HCT116 (cell line): ENCODE results near the gene ANKRD16. TPM values are rescaled to one million over a fixed set of nuclear protein-coding genes. Genes with fewer than 3 reads are reported as not detected.

Experiments used
- ATAC-seq: fragments of 200-7000 bp; cut with Tn5 transposase; 2 replicates; pipeline ENCODE4 v1.9.1; 2020; ENCODE audit warnings: mild to moderate bottlenecking, moderate library complexity
- BruUV-seq: library from RNA; stranded (reverse); fragments of 400-500 nt; replicated peaks from 2 replicates; lab custom pipeline; 2021; lab: Mats Ljungman, UMichigan
- CTCF ChIA-PET: fragments of 300-600 bp; sonication (Branson Sonifier 250); formaldehyde crosslinking; loops from one replicate; lab custom pipeline; 2021; ENCODE audit warnings: antibody characterized with exemption; lab: Charles Lee
- POLR2A ChIA-PET: fragments of 300-600, 350-600 bp; sonication (Branson Sonifier 250); formaldehyde crosslinking; loops from one replicate; lab custom pipeline; 2021; ENCODE audit warnings: antibody characterized with exemption; lab: Charles Lee
- RAD21 ChIA-PET, 2 experiments: fragments of 300-600 bp; sonication (Branson Sonifier 250); formaldehyde crosslinking; loops; one replicate each; lab custom pipeline; 2023; ENCODE audit warnings: low total read pairs in 2 of 2; ENCODE audit not compliant: uncharacterized antibody in 2 of 2, unreplicated experiment in 2 of 2, low non-redundant PET in 1 of 2; lab: Charles Lee
- DNase-seq: peaks from one replicate; pipeline ENCODE4 v3.0.0-alpha.2; 2010; ENCODE audit warnings: low read depth, low spot score
- H2AFZ ChIP-seq: fragments of 200-600 bp; shearing (Covaris generic), sonication (generic); 2 replicates; pipeline ENCODE4 v1.6.1; 2017; ENCODE audit warnings: low read depth, mixed run types, mixed read lengths, antibody characterized with exemption, low read length; ENCODE audit not compliant: poor library complexity, severe bottlenecking
- H3K27ac ChIP-seq: 2 replicates; pipeline ENCODE4 v1.5.1; 2012; ENCODE audit warnings: low read depth, low read length
- H3K27me3 ChIP-seq: fragments of 200-600 bp; sonication (generic); 2 replicates; pipeline ENCODE4 v1.6.1; 2016; ENCODE audit warnings: mixed run types, low read length, mixed read lengths; ENCODE audit not compliant: insufficient read depth
- H3K36me3 ChIP-seq, 2 experiments: fragments of 200-500 bp in 1 of 2; fragments of 200-600 bp in 1 of 2; sonication (Bioruptor generic) in 1 of 2; sonication (generic) in 1 of 2; 2 replicates each; pipeline versions ENCODE4 v1.5.1 to v1.6.1; 2014 to 2016; ENCODE audit warnings: low read length in 2 of 2, inconsistent platforms in 1 of 2, mixed read lengths in 1 of 2, mixed run types in 1 of 2; ENCODE audit not compliant: insufficient read depth in 2 of 2, control insufficient read depth in 1 of 2
- H3K4me1 ChIP-seq, 2 experiments: fragments of 200-600 bp in 1 of 2; sonication (generic) in 1 of 2; 2 replicates each; pipeline versions ENCODE4 v1.5.1 to v1.6.1; 2012 to 2017; ENCODE audit warnings: low read length in 2 of 2, inconsistent platforms in 1 of 2, mild to moderate bottlenecking in 1 of 2, mixed read lengths in 1 of 2, mixed run types in 1 of 2, moderate library complexity in 1 of 2; ENCODE audit not compliant: insufficient read depth in 2 of 2, control insufficient read depth in 1 of 2
- H3K4me2 ChIP-seq: fragments of 200-600 bp; sonication (generic); 2 replicates; pipeline ENCODE4 v1.6.1; 2017; ENCODE audit warnings: mixed run types, low read length, mixed read lengths
- H3K4me3 ChIP-seq, 2 experiments: fragments of 200-600 bp in 1 of 2; sonication (generic) in 1 of 2; replicated peaks in 1 of 2; 2 replicates each; pipeline ENCODE4 v1.5.1; 2011 to 2016; ENCODE audit warnings: low read length in 2 of 2, control low read depth in 1 of 2, low read depth in 1 of 2, mild to moderate bottlenecking in 1 of 2, mixed read lengths in 1 of 2, mixed run types in 1 of 2
- H3K79me2 ChIP-seq: fragments of 200-600 bp; sonication (generic); 2 replicates; pipeline ENCODE4 v1.6.1; 2017; ENCODE audit warnings: mild to moderate bottlenecking, mixed run types, low read length, moderate library complexity, mixed read lengths; ENCODE audit not compliant: insufficient read depth
- H3K9ac ChIP-seq: fragments of 200-600 bp; sonication (generic); 2 replicates; pipeline ENCODE4 v1.6.1; 2016; ENCODE audit warnings: low read length, mixed read lengths
- H3K9me2 ChIP-seq: fragments of 200-600 bp; sonication (generic), shearing (Covaris generic); 2 replicates; pipeline ENCODE4 v1.6.1; 2017; ENCODE audit warnings: mixed run types, mild to moderate bottlenecking, moderate library complexity; ENCODE audit not compliant: insufficient read depth
- H3K9me3 ChIP-seq, 2 experiments: fragments of 200-500 bp in 1 of 2; fragments of 200-600 bp in 1 of 2; sonication (Bioruptor generic) in 1 of 2; sonication (generic) in 1 of 2; 2 replicates each; pipeline ENCODE4 v1.6.1; 2014 to 2017; ENCODE audit warnings: low read length in 2 of 2, mixed read lengths in 2 of 2, inconsistent platforms in 1 of 2, low read depth in 1 of 2, mild to moderate bottlenecking in 1 of 2, mixed run types in 1 of 2, moderate library complexity in 1 of 2; ENCODE audit not compliant: control insufficient read depth in 1 of 2, insufficient read depth in 1 of 2
- H4K20me1 ChIP-seq: fragments of 200-600 bp; sonication (generic), shearing (Covaris generic); 2 replicates; pipeline ENCODE4 v1.6.1; 2017; ENCODE audit warnings: mixed run types, mild to moderate bottlenecking, moderate library complexity; ENCODE audit not compliant: insufficient read depth
- EGR1 ChIP-seq: IDR thresholded peaks from 2 replicates; pipeline ENCODE4 v1.6.1; 2012; ENCODE audit warnings: low read depth
- ELF1 ChIP-seq: IDR thresholded peaks from 2 replicates; pipeline ENCODE4 v1.6.1; 2012; ENCODE audit warnings: low read depth, borderline replicate concordance
- EZH2 ChIP-seq: fragments of 200-600 bp; sonication (generic); IDR thresholded peaks from 2 replicates; pipeline ENCODE4 v1.6.1; 2017; ENCODE audit warnings: antibody characterized with exemption, mixed run types
- EZH2phosphoT487 ChIP-seq: fragments of 200-600 bp; IDR thresholded peaks from 2 replicates; pipeline ENCODE4 v1.6.1; 2018; ENCODE audit warnings: antibody characterized with exemption, borderline replicate concordance
- FOSL1 ChIP-seq: IDR thresholded peaks from 2 replicates; pipeline ENCODE4 v1.6.1; 2012; ENCODE audit warnings: low read depth
- JUND ChIP-seq: IDR thresholded peaks from 2 replicates; pipeline ENCODE4 v1.6.1; 2012
- MAX ChIP-seq: IDR thresholded peaks from 2 replicates; pipeline ENCODE4 v1.6.1; 2012
- POLR2AphosphoS5 ChIP-seq: IDR thresholded peaks from 2 replicates; pipeline ENCODE4 v1.6.1; 2011; ENCODE audit warnings: mild to moderate bottlenecking, low read depth, low read length, moderate library complexity
- RAD21 ChIP-seq: IDR thresholded peaks from 2 replicates; pipeline ENCODE4 v1.6.1; 2012; ENCODE audit warnings: low read depth, mild to moderate bottlenecking
- SIN3A ChIP-seq: IDR thresholded peaks from 2 replicates; pipeline ENCODE4 v1.6.1; 2012; ENCODE audit warnings: low read depth
- TCF7L2 ChIP-seq: IDR thresholded peaks from 2 replicates; pipeline ENCODE4 v1.7.0; 2011; ENCODE audit warnings: borderline replicate concordance, inconsistent platforms; ENCODE audit not compliant: insufficient read depth, insufficient read length; ENCODE audit errors: extremely low read depth
- YY1 ChIP-seq: IDR thresholded peaks from 2 replicates; pipeline ENCODE4 v1.6.1; 2011; ENCODE audit warnings: low read length, low read depth, moderate library complexity, mild to moderate bottlenecking; ENCODE audit not compliant: insufficient replicate concordance; ENCODE audit errors: extremely low read depth
- ZFX ChIP-seq: fragments of 450-650 bp; IDR thresholded peaks from 2 replicates; pipeline ENCODE4 v1.6.1; 2017
- ZNF274 ChIP-seq: fragments of 200-500 bp; sonication (Bioruptor generic); IDR thresholded peaks from 2 replicates; pipeline ENCODE4 v1.6.1; 2014; ENCODE audit warnings: mild to moderate bottlenecking, low read depth, low read length, inconsistent platforms
- intact Hi-C: fragments of 100-400 bp; cut with micrococcal nuclease; formaldehyde crosslinking; loops from 2 replicates; pipeline ENCODE4 v1.10.0; 2022
- total RNA-seq: library from RNA; stranded (reverse); gene quantifications from one replicate; pipeline ENCODE4 v1.2.1, GENCODE V29; 2021; ENCODE audit not compliant: unreplicated experiment
- TF ChIP-seq, protein P1 (sequence below): IDR thresholded peaks from 2 replicates; pipeline ENCODE4 v1.6.1; 2012
- TF ChIP-seq, protein P2 (sequence below): IDR thresholded peaks from 2 replicates; pipeline ENCODE4 v1.6.1; 2011; ENCODE audit warnings: mild to moderate bottlenecking, low read length, moderate library complexity; ENCODE audit not compliant: insufficient replicate concordance; ENCODE audit errors: extremely low read depth
- TF ChIP-seq, protein P3 (sequence below), 3 experiments: fragments of 200-600 bp in 1 of 3; sonication (generic) in 1 of 3; IDR thresholded peaks in 2 of 3; conservative IDR thresholded peaks in 1 of 3; 2 replicates each; pipeline ENCODE4 v1.5.1; 2012 to 2017; ENCODE audit warnings: low read depth in 2 of 3, low read length in 2 of 3, antibody characterized with exemption in 1 of 3, borderline replicate concordance in 1 of 3, control low read depth in 1 of 3, mild to moderate bottlenecking in 1 of 3, mixed read lengths in 1 of 3, mixed run types in 1 of 3, moderate library complexity in 1 of 3; ENCODE audit not compliant: insufficient read depth in 1 of 3

Gene ANKRD16
- total RNA-seq, 1 experiment from 2014 or later = 9.4 TPM

- Histone ChIP-seq H3K9me3 (peaks cover 0 to 3% of the 10 kb centered on the region in 2 experiments; a peak in 1 of 4 replicates), H2AFZ (no peak overlapping the region), H3K79me2 (peaks cover 34% of the 10 kb centered on the region), H4K20me1 (no peaks in the 10 kb centered on the region), H3K27me3 (no peaks in the 10 kb centered on the region), H3K9me2 (no peaks in the 10 kb centered on the region), H3K4me3 (no peak overlapping the region), H3K4me1 (no peaks in the 10 kb centered on the region), H3K36me3 (peaks cover 14 to 44% of the 10 kb centered on the region in 2 experiments; a peak in 2 of 4 replicates), H3K27ac (no peak overlapping the region), H3K9ac (no peak overlapping the region), H3K4me2 (no peak overlapping the region)
- DNase-seq (no peak), ATAC-seq (no peak)
- ChIA-PET CTCF (no interaction called here), RAD21 (no interaction called here), POLR2A (no interaction called here)
- intact Hi-C loops = no loop called here
- TF ChIP-seq POLR2AphosphoS5 (no peak), ZFX (no peak), EZH2 (no peak), ZNF274 (no peak), SIN3A (no peak), MAX (no peak), FOSL1 (no peak), JUND (no peak), YY1 (no peak), RAD21 (no peak), EGR1 (no peak), EZH2phosphoT487 (no peak), TCF7L2 (no peak), ELF1 (no peak)
- TF ChIP-seq, protein P1, sequence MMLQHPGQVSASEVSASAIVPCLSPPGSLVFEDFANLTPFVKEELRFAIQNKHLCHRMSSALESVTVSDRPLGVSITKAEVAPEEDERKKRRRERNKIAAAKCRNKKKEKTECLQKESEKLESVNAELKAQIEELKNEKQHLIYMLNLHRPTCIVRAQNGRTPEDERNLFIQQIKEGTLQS = no peak
- TF ChIP-seq, protein P2, sequence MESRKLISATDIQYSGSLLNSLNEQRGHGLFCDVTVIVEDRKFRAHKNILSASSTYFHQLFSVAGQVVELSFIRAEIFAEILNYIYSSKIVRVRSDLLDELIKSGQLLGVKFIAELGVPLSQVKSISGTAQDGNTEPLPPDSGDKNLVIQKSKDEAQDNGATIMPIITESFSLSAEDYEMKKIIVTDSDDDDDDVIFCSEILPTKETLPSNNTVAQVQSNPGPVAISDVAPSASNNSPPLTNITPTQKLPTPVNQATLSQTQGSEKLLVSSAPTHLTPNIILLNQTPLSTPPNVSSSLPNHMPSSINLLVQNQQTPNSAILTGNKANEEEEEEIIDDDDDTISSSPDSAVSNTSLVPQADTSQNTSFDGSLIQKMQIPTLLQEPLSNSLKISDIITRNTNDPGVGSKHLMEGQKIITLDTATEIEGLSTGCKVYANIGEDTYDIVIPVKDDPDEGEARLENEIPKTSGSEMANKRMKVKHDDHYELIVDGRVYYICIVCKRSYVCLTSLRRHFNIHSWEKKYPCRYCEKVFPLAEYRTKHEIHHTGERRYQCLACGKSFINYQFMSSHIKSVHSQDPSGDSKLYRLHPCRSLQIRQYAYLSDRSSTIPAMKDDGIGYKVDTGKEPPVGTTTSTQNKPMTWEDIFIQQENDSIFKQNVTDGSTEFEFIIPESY = no peak
- TF ChIP-seq, protein P3, sequence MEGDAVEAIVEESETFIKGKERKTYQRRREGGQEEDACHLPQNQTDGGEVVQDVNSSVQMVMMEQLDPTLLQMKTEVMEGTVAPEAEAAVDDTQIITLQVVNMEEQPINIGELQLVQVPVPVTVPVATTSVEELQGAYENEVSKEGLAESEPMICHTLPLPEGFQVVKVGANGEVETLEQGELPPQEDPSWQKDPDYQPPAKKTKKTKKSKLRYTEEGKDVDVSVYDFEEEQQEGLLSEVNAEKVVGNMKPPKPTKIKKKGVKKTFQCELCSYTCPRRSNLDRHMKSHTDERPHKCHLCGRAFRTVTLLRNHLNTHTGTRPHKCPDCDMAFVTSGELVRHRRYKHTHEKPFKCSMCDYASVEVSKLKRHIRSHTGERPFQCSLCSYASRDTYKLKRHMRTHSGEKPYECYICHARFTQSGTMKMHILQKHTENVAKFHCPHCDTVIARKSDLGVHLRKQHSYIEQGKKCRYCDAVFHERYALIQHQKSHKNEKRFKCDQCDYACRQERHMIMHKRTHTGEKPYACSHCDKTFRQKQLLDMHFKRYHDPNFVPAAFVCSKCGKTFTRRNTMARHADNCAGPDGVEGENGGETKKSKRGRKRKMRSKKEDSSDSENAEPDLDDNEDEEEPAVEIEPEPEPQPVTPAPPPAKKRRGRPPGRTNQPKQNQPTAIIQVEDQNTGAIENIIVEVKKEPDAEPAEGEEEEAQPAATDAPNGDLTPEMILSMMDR (IDR thresholded peaks at IDR 0.05 in 2 of 3, conservative IDR thresholded peaks at IDR 0.05 in 1 of 3; ENCODE audit: borderline replicate concordance in 1 of 3, insufficient read depth in 1 of 3, low read depth in 2 of 3, low read length in 2 of 3) = no peak
- BruUV-seq = no TSS peak
Observed at GRCh38 chr10:5897053-5897340, 7.3 kb upstream of the ANKRD16 start.
